ENCODE measurements around the gene PDHX. TPM values are rescaled to one million over a fixed set of nuclear protein-coding genes. Genes with fewer than 3 reads are reported as not detected.

The PDHX gene
- total and polyA plus RNA-seq, 4 donors = 14.9 to 35.2 (median 24.0) TPM

GRCh38 chr11:34997952-34998528, 81.6 kb downstream of the PDHX start:
- H3K4me3 ChIP-seq (ENCODE audit: low read depth in 1 of 3, low read length in 3 of 3) = no peak overlapping the region
- no peak for DNase-seq (ENCODE audit: low spot score)
- H3K36me3 ChIP-seq (ENCODE audit: control insufficient read depth in 4 of 4, insufficient read depth in 3 of 4, low read depth in 1 of 4, low read length in 3 of 4) = peaks cover 0 to 3% (median 0%) of the 10 kb centered on the region in 4 donors
- no peak for TF ChIP-seq NR2F2 (IDR thresholded peaks at IDR 0.05)
- peak in 1 of 2 donors; percentile 34 for TF ChIP-seq HNF4A (conservative IDR thresholded peaks at IDR 0.05)
- TF ChIP-seq CTCF (IDR thresholded peaks at IDR 0.05; ENCODE audit: low read depth, low read length, missing input control) = peak; percentile 29
- TF ChIP-seq RXRA (IDR thresholded peaks at IDR 0.05) = no peak
- peak; percentile 71 to 73 for TF ChIP-seq RAD21 (IDR thresholded peaks at IDR 0.05)
- 65% methylated on average over 3 of the region's 3 CpGs for WGBS
- H3K27me3 ChIP-seq (ENCODE audit: control insufficient read depth in 4 of 4, insufficient read depth in 4 of 4, low read length in 3 of 4) = no peaks in the 10 kb centered on the region
- H3K9me3 ChIP-seq (ENCODE audit: control insufficient read depth in 4 of 4, low read length in 3 of 4) = no peaks in the 10 kb centered on the region
- no peak overlapping the region for H3K27ac ChIP-seq (ENCODE audit: low read depth in 1 of 2, low read length in 2 of 2)
- H3K9ac ChIP-seq (ENCODE audit: low read depth in 1 of 2, low read length in 2 of 2) = no peak overlapping the region
- H3K4me1 ChIP-seq (ENCODE audit: control insufficient read depth in 4 of 4, insufficient read depth in 4 of 4, low read length in 3 of 4) = no peaks in the 10 kb centered on the region

- WGBS = 64% methylated on average over 4 of the region's 4 CpGs
- DNase-seq (ENCODE audit: low spot score) = no peak
- no peaks in the 10 kb centered on the region for H3K4me1 ChIP-seq (ENCODE audit: control insufficient read depth in 4 of 4, insufficient read depth in 4 of 4, low read length in 3 of 4)
- no peak overlapping the region for H3K27ac ChIP-seq (ENCODE audit: low read depth in 1 of 2, low read length in 2 of 2)
- no peak overlapping the region for H3K9ac ChIP-seq (ENCODE audit: low read depth in 1 of 2, low read length in 2 of 2)
- H3K36me3 ChIP-seq (ENCODE audit: control insufficient read depth in 4 of 4, insufficient read depth in 3 of 4, low read depth in 1 of 4, low read length in 3 of 4) = no peaks in the 10 kb centered on the region
- TF ChIP-seq EGR1 (IDR thresholded peaks at IDR 0.05; ENCODE audit: low read depth in 2 of 2) (no peak), HNF4A (conservative IDR thresholded peaks at IDR 0.05) (peak in 1 of 2 donors; percentile 20), RXRA (IDR thresholded peaks at IDR 0.05) (peak in 1 of 2 donors; percentile 4), FOXA2 (IDR thresholded peaks at IDR 0.05) (no peak)
- H3K4me3 ChIP-seq (ENCODE audit: low read depth in 1 of 3, low read length in 3 of 3) = no peak overlapping the region
- no peaks in the 10 kb centered on the region for H3K9me3 ChIP-seq (ENCODE audit: control insufficient read depth in 4 of 4, low read length in 3 of 4)
- no peaks in the 10 kb centered on the region for H3K27me3 ChIP-seq (ENCODE audit: control insufficient read depth in 4 of 4, insufficient read depth in 4 of 4, low read length in 3 of 4)
Observed at GRCh38 chr11:34999453-34999852, 83.0 kb downstream of the PDHX start.

DNA sequence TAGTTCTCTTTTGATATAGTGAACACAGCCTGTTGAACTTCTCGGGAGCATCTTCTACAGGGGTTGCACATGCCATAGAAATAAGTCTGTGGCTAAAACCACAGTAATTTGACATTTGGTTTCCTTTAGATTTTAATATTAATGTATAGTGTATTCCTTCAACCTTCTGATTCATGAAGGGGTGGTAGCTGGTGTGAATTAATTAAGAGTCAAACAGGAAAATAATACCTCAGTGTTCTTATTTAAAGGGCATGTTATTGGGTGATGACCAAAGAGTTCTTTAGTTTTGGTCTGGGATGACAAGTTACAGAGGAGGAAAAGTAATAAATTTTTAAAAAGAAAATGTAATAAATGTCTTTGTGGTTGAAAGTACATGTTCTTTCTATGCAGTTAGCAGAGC, 86.8 kb downstream of the PDHX start:
- Histone ChIP-seq H3K9me3 (ENCODE audit: control insufficient read depth in 4 of 4, low read length in 3 of 4) (no peaks in the 10 kb centered on the region), H3K27me3 (ENCODE audit: control insufficient read depth in 4 of 4, insufficient read depth in 4 of 4, low read length in 3 of 4) (no peaks in the 10 kb centered on the region), H3K4me1 (ENCODE audit: control insufficient read depth in 4 of 4, insufficient read depth in 4 of 4, low read length in 3 of 4) (peaks cover 0 to 9% (median 2%) of the 10 kb centered on the region in 4 donors), H3K9ac (ENCODE audit: low read depth in 1 of 2, low read length in 2 of 2) (no peak overlapping the region), H3K4me3 (ENCODE audit: low read depth in 1 of 3, low read length in 3 of 3) (no peak overlapping the region), H3K27ac (ENCODE audit: low read depth in 1 of 2, low read length in 2 of 2) (no peak overlapping the region), H3K36me3 (ENCODE audit: control insufficient read depth in 4 of 4, insufficient read depth in 3 of 4, low read depth in 1 of 4, low read length in 3 of 4) (no peaks in the 10 kb centered on the region)
- no peak for TF ChIP-seq GABPA (IDR thresholded peaks at IDR 0.05 in 1 of 2, conservative IDR thresholded peaks at IDR 0.05 in 1 of 2)
- TF ChIP-seq, protein P1, sequence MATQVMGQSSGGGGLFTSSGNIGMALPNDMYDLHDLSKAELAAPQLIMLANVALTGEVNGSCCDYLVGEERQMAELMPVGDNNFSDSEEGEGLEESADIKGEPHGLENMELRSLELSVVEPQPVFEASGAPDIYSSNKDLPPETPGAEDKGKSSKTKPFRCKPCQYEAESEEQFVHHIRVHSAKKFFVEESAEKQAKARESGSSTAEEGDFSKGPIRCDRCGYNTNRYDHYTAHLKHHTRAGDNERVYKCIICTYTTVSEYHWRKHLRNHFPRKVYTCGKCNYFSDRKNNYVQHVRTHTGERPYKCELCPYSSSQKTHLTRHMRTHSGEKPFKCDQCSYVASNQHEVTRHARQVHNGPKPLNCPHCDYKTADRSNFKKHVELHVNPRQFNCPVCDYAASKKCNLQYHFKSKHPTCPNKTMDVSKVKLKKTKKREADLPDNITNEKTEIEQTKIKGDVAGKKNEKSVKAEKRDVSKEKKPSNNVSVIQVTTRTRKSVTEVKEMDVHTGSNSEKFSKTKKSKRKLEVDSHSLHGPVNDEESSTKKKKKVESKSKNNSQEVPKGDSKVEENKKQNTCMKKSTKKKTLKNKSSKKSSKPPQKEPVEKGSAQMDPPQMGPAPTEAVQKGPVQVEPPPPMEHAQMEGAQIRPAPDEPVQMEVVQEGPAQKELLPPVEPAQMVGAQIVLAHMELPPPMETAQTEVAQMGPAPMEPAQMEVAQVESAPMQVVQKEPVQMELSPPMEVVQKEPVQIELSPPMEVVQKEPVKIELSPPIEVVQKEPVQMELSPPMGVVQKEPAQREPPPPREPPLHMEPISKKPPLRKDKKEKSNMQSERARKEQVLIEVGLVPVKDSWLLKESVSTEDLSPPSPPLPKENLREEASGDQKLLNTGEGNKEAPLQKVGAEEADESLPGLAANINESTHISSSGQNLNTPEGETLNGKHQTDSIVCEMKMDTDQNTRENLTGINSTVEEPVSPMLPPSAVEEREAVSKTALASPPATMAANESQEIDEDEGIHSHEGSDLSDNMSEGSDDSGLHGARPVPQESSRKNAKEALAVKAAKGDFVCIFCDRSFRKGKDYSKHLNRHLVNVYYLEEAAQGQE (IDR thresholded peaks at IDR 0.05) = no peak
- TF ChIP-seq ATF3 (IDR thresholded peaks at IDR 0.05) = no peak
- no peak for TF ChIP-seq SP1 (IDR thresholded peaks at IDR 0.05)
- TF ChIP-seq, protein P2, sequence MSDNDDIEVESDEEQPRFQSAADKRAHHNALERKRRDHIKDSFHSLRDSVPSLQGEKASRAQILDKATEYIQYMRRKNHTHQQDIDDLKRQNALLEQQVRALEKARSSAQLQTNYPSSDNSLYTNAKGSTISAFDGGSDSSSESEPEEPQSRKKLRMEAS (IDR thresholded peaks at IDR 0.05) = no peak
- no peak for TF ChIP-seq CTCF (IDR thresholded peaks at IDR 0.05; ENCODE audit: low read depth, low read length, missing input control)
- no peak for TF ChIP-seq EGR1 (IDR thresholded peaks at IDR 0.05; ENCODE audit: low read depth in 2 of 2)
- 0% methylated on average over 1 of the region's 1 CpG for WGBS
- no peak for DNase-seq (ENCODE audit: low spot score)
